Epithelial cell of proximal tubule (primary cell): ENCODE results near the gene CCDC146. TPM values are rescaled to one million over a fixed set of nuclear protein-coding genes. Genes with fewer than 3 reads are reported as not detected.
"Not testable (repeated sequence)": the region's sequence is repeated elsewhere in the genome, so short reads cannot be mapped to it uniquely, and the experiment has no call there.

Experiments
- DNase-seq: peaks from one replicate; pipeline ENCODE4 v3.0.0-alpha.2; 2011; ENCODE audit warnings: low read depth
- H3K4me3 ChIP-seq: 2 replicates; pipeline ENCODE4 v1.5.1; 2011; ENCODE audit warnings: low read depth, mild to moderate bottlenecking, low read length
- CTCF ChIP-seq: conservative IDR thresholded peaks from 2 replicates; pipeline ENCODE4 v1.5.1; 2012; ENCODE audit warnings: low read depth, mild to moderate bottlenecking, low read length
- total RNA-seq: library from RNA; depleted of rRNA; stranded (reverse); fragments of >200 nt; gene quantifications from 2 replicates; pipeline ENCODE4 v1.2.3, GENCODE V29; 2015

Gene CCDC146
- total RNA-seq, 1 donor from 2014 or later: 5.2 TPM

- no peak for DNase-seq
- no peak for TF ChIP-seq CTCF
- no peak overlapping the region for H3K4me3 ChIP-seq
Observed at GRCh38 chr7:77222819-77223218, 100.4 kb downstream of the CCDC146 start.

DNA sequence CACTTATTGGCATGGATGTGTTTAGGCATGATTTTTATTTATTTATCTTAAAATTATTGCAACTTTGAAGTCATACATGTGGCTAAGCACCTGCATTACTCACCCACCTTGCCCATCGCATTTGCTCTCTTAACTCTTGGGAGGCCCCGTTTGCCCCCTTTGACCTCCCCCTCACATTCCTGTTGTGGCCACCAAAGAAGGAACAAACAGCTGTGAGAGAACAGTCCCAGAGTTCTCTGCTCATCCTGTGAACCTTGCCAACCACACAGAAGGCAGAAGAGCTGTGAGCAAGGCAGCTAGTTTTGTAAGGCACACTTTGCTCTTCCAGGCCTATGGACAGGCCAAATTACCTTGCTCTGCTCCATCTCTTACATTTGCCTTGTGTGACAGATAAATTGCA, 100.8 kb downstream of the CCDC146 start:
- no peak for DNase-seq
- no peak overlapping the region for H3K4me3 ChIP-seq
- TF ChIP-seq CTCF: no peak

GRCh38 chr7:77226357-77226839, 104.0 kb downstream of the CCDC146 start:
- no peak for TF ChIP-seq CTCF
- no peak for DNase-seq
- no peak overlapping the region for H3K4me3 ChIP-seq

DNA sequence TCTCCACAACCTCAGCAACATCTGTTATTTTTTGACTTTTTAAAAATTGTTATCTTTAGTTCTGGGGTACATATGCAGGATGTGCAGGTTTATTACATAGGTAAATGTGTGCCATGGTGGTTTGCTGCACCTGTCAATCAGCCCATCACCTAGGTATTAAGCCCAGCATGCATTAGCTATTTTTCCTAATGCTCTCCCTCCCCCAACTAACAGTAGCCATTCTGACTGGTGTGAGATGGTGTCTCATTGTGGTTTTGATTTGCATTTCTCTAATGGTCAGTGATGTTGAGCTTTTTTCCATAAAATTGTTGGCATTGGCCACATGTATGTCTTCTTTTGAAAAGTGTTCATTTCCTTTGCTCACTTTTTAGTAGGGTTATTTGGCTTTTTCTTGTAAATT, 106.4 kb downstream of the CCDC146 start:
- not testable (repeated sequence) for H3K4me3 ChIP-seq, DNase-seq

GRCh38 chr7:77232467-77232866, 110.1 kb downstream of the CCDC146 start:
- no peak for TF ChIP-seq CTCF
- no peak overlapping the region for H3K4me3 ChIP-seq
- no peak for DNase-seq

GRCh38 chr7:77235276-77235675, 112.9 kb downstream of the CCDC146 start:
- no peak for TF ChIP-seq CTCF
- DNase-seq: no peak
- H3K4me3 ChIP-seq: no peak overlapping the region

DNA sequence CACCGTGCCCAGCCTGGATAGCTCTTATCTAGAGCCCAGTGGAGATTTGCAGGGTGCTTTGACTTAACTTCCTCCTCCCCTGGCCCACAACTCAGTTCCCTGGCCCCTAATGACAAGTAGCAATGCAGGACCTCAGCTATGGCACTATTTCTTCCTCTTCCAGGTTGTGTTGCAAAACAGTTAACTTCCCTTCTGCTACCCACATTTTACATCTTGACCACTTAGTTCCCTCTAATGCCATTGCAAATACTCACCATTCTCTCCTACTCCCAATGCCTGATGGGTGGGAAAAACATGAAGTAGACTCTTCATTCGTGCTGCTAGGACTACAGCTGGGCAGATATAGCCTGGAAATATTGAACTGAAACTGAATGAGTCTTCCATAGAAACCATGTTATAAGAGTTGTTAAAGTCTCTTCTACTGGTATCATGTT, 116.3 kb downstream of the CCDC146 start:
- no peak for DNase-seq
- H3K4me3 ChIP-seq: no peak overlapping the region
- TF ChIP-seq CTCF: no peak
